SK-N-SH (cell line): ENCODE data around the gene TPM4. TPM values are rescaled to one million over a fixed set of nuclear protein-coding genes. Genes with fewer than 3 reads are reported as not detected.

Source experiments
- CTCF ChIA-PET: fragments of 300-600, 350-600 bp; formaldehyde crosslinking; extraction: SDS; loops from one replicate; lab custom pipeline; 2021; lab: Yijun Ruan, JAX
- POLR2A ChIA-PET: fragments of 350-600 bp; sonication (Branson Sonifier 250); formaldehyde crosslinking; extraction: SDS; loops from one replicate; lab custom pipeline; 2020; ENCODE audit warnings: antibody characterized with exemption, inconsistent platforms; lab: Yijun Ruan, JAX
- DNase-seq: peaks from one replicate; pipeline ENCODE4 v3.0.0; 2012
- H2AFZ ChIP-seq: fragments of 200-600 bp; sonication (generic); 2 replicates; pipeline ENCODE4 v1.8.1; 2016; ENCODE audit warnings: antibody characterized with exemption, mild to moderate bottlenecking, low read depth
- H3F3A ChIP-seq: fragments of 200-600 bp; sonication (generic); replicated peaks from 2 replicates; pipeline ENCODE3; 2016; ENCODE audit warnings: antibody characterized with exemption, mild to moderate bottlenecking; ENCODE audit not compliant: insufficient read depth
- H3K27ac ChIP-seq, 2 experiments: fragments of 200-500 bp in 1 of 2; fragments of 200-600 bp in 1 of 2; sonication (Bioruptor generic) in 1 of 2; sonication (generic), shearing (Covaris generic) in 1 of 2; 2 replicates each; pipeline versions ENCODE4 v1.5.1 to v1.6.1; 2014 to 2016; ENCODE audit warnings: low read depth in 2 of 2, inconsistent platforms in 1 of 2, low read length in 1 of 2, mild to moderate bottlenecking in 1 of 2, mixed read lengths in 1 of 2
- H3K27me3 ChIP-seq: fragments of 200-600 bp; sonication (generic), shearing (Covaris generic); 2 replicates; pipeline ENCODE4 v1.6.1; 2016; ENCODE audit warnings: mixed run types; ENCODE audit not compliant: insufficient read depth
- H3K36me3 ChIP-seq, 2 experiments: fragments of 200-500 bp in 1 of 2; fragments of 200-600 bp in 1 of 2; sonication (Bioruptor generic) in 1 of 2; sonication (generic) in 1 of 2; replicated peaks in 1 of 2; 2 replicates each; pipeline versions ENCODE3 to v1.5.1; 2014 to 2016; ENCODE audit warnings: low read length in 1 of 2, mild to moderate bottlenecking in 1 of 2; ENCODE audit not compliant: insufficient read depth in 2 of 2, control insufficient read depth in 1 of 2
- H3K4me1 ChIP-seq, 2 experiments: fragments of 200-500 bp in 1 of 2; fragments of 200-600 bp in 1 of 2; sonication (Bioruptor generic) in 1 of 2; sonication (generic), shearing (Covaris generic) in 1 of 2; 2 replicates each; pipeline versions ENCODE4 v1.5.1 to v1.6.1; 2014 to 2016; ENCODE audit warnings: low read depth in 1 of 2, low read length in 1 of 2, mixed run types in 1 of 2; ENCODE audit not compliant: insufficient read depth in 2 of 2, control insufficient read depth in 1 of 2
- H3K4me2 ChIP-seq: fragments of 200-600 bp; sonication (generic), shearing (Covaris generic); 2 replicates; pipeline ENCODE4 v1.6.1; 2017; ENCODE audit warnings: mixed run types
- H3K4me3 ChIP-seq, 2 experiments: fragments of 200-500 bp in 1 of 2; fragments of 200-600 bp in 1 of 2; sonication (Bioruptor generic) in 1 of 2; sonication (generic), shearing (Covaris generic) in 1 of 2; 2 replicates each; pipeline versions ENCODE4 v1.5.1 to v1.8.1; 2014 to 2016; ENCODE audit warnings: low read depth in 2 of 2, inconsistent platforms in 1 of 2, low read length in 1 of 2, mild to moderate bottlenecking in 1 of 2, mixed read lengths in 1 of 2, moderate library complexity in 1 of 2
- H3K79me2 ChIP-seq: fragments of 200-600 bp; sonication (generic); 2 replicates; pipeline ENCODE4 v1.8.1; 2017; ENCODE audit warnings: mild to moderate bottlenecking; ENCODE audit not compliant: insufficient read depth
- H3K9ac ChIP-seq: fragments of 200-600 bp; sonication (generic); 2 replicates; pipeline ENCODE4 v1.6.1; 2017; ENCODE audit warnings: mixed run types
- H3K9me2 ChIP-seq: fragments of 200-600 bp; sonication (generic); 2 replicates; pipeline ENCODE4 v1.6.1; 2017; ENCODE audit warnings: mixed run types
- H3K9me3 ChIP-seq: fragments of 200-600 bp; sonication (generic); 2 replicates; pipeline ENCODE4 v1.6.1; 2017; ENCODE audit warnings: mixed run types, mild to moderate bottlenecking, moderate library complexity
- H4K20me1 ChIP-seq: fragments of 200-600 bp; sonication (generic); 2 replicates; pipeline ENCODE4 v1.6.1; 2017; ENCODE audit warnings: mild to moderate bottlenecking, mixed run types; ENCODE audit not compliant: insufficient read depth
- CHD2 ChIP-seq: fragments of 150-350 bp; IDR thresholded peaks from 2 replicates; pipeline ENCODE4 v1.6.1; 2018; ENCODE audit warnings: low read length; ENCODE audit not compliant: partially characterized antibody
- CTCF ChIP-seq: fragments of 200-600 bp; sonication (generic); IDR thresholded peaks from 2 replicates; pipeline ENCODE4 v1.6.1; 2017; ENCODE audit warnings: antibody characterized with exemption, mild to moderate bottlenecking, moderate library complexity
- ELF1 ChIP-seq: IDR thresholded peaks from 2 replicates; pipeline ENCODE4 v1.4.0; 2012
- EZH2phosphoT487 ChIP-seq: fragments of 200-600 bp; sonication (generic); IDR thresholded peaks from 2 replicates; pipeline ENCODE4 v1.6.1; 2017; ENCODE audit warnings: low read depth, mixed run types, mild to moderate bottlenecking, antibody characterized with exemption, moderate library complexity, borderline replicate concordance
- FOSL2 ChIP-seq: IDR thresholded peaks from 2 replicates; pipeline ENCODE4 v1.4.0; 2012; ENCODE audit warnings: low read depth, mild to moderate bottlenecking, moderate library complexity, borderline replicate concordance
- GABPA ChIP-seq: IDR thresholded peaks from 2 replicates; pipeline ENCODE4 v1.4.0; 2012; ENCODE audit warnings: low read depth, mild to moderate bottlenecking
- GATA2 ChIP-seq: sonication (generic); formaldehyde crosslinking; IDR thresholded peaks from 2 replicates; pipeline ENCODE4 v1.5.0; 2020; ENCODE audit warnings: mild to moderate bottlenecking, missing genetic modification reagents
- MAX ChIP-seq: IDR thresholded peaks from 2 replicates; pipeline ENCODE4 v1.4.0; 2012; ENCODE audit warnings: low read depth
- MXI1 ChIP-seq: IDR thresholded peaks from 2 replicates; pipeline ENCODE4 v1.6.1; 2012; ENCODE audit warnings: mild to moderate bottlenecking, low read depth, low read length, improper control_type of control experiment
- NRF1 ChIP-seq: IDR thresholded peaks from 2 replicates; pipeline ENCODE4 v1.6.1; 2012; ENCODE audit warnings: low read depth, mild to moderate bottlenecking, low read length
- PBX3 ChIP-seq: IDR thresholded peaks from 2 replicates; pipeline ENCODE4; 2012
- POLR2AphosphoS5 ChIP-seq: IDR thresholded peaks from 2 replicates; pipeline ENCODE4 v1.6.1; 2012; ENCODE audit warnings: low read depth, low read length
- RAD21 ChIP-seq: IDR thresholded peaks from 2 replicates; pipeline ENCODE4 v1.6.1; 2012; ENCODE audit warnings: mild to moderate bottlenecking, low read length
- RCOR1 ChIP-seq: fragments of 150-350 bp; IDR thresholded peaks from 2 replicates; pipeline ENCODE4 v1.6.1; 2017; ENCODE audit warnings: antibody characterized with exemption, low read length
- REST ChIP-seq: IDR thresholded peaks from 2 replicates; pipeline ENCODE4 v1.6.1; 2012; ENCODE audit warnings: mild to moderate bottlenecking, low read depth, low read length, moderate library complexity
- SMC3 ChIP-seq: IDR thresholded peaks from 2 replicates; pipeline ENCODE4 v1.6.1; 2012; ENCODE audit warnings: low read depth, low read length, improper control_type of control experiment
- TAF1 ChIP-seq: IDR thresholded peaks from 2 replicates; pipeline ENCODE4 v1.6.1; 2012; ENCODE audit warnings: low read depth, mild to moderate bottlenecking, low read length, moderate library complexity, borderline replicate concordance
- TCF12 ChIP-seq: IDR thresholded peaks from 2 replicates; pipeline ENCODE4 v1.4.0; 2012
- TEAD4 ChIP-seq: IDR thresholded peaks from 2 replicates; pipeline ENCODE4 v1.4.0; 2012; ENCODE audit warnings: mild to moderate bottlenecking, borderline replicate concordance; ENCODE audit not compliant: insufficient read depth
- ZBTB33 ChIP-seq: IDR thresholded peaks from 2 replicates; pipeline ENCODE4 v1.4.0; 2012; ENCODE audit warnings: low read depth, borderline replicate concordance
- WGBS: methylation state at CpG from one replicate; pipeline ENCODE4 v1.1.6; 2017; ENCODE audit warnings: low lambda C conversion rate; 5-methylcytosine and 5-hydroxymethylcytosine counted together
- polyA plus RNA-seq, 3 experiments: library from polyadenylated mRNA; depleted of rRNA; stranded (reverse); fragments of >200 nt; gene quantifications; 2 replicates each; pipeline ENCODE4 v1.2.3, GENCODE V29; 2012

TPM4 gene
- polyA plus RNA-seq, 1 of the 3 experiments (the other 2 are of a cell fraction), result 440 TPM

GRCh38 chr19:16075430-16076153 lies 703 bp upstream of the TPM4 start:
- POLR2A ChIA-PET, result interaction anchor here (1.2 to 1.6 kb wide), 2 partner anchors 21 to 109 kb away, joined by 4 to 10 read pairs; partner anchors contain the start of gene FAM32A
- H4K20me1 ChIP-seq, result peaks cover 8% of the 10 kb centered on the region
- CTCF ChIA-PET, result interaction anchor here (0.8 to 7.7 kb wide), 5 partner anchors 14 to 107 kb away, joined by 3 to 90 read pairs (median 24); partner anchors contain the start of gene RAB8A
- H3K9me3 ChIP-seq, result no peaks in the 10 kb centered on the region
- peaks cover 33% of the 10 kb centered on the region for H3K79me2 ChIP-seq
- peak overlapping the region; percentile 99 for H3K27ac ChIP-seq
- H3K27me3 ChIP-seq, result no peaks in the 10 kb centered on the region
- H3F3A ChIP-seq, result peaks cover 46% of the 10 kb centered on the region
- 55% methylated on average over 15 of the region's 21 CpGs for WGBS
- TF ChIP-seq MXI1 (no peak), ELF1 (no peak), MAX (no peak), EZH2phosphoT487 (no peak), POLR2AphosphoS5 (no peak), GABPA (no peak), TCF12 (no peak), TAF1 (no peak), TEAD4 (no peak), ZBTB33 (no peak), RCOR1 (no peak), GATA2 (CRISPR knock-in tag) (no peak), PBX3 (no peak), RAD21 (no peak), CTCF (no peak), REST (no peak), SMC3 (no peak), CHD2 (no peak), FOSL2 (no peak), NRF1 (no peak)
- no peaks in the 10 kb centered on the region for H3K9me2 ChIP-seq
- H3K9ac ChIP-seq, result peak overlapping the region; percentile 98; the same call in 1 of the 2 replicates
- peak overlapping the region; percentile 48 for H2AFZ ChIP-seq
- H3K4me3 ChIP-seq, result peak overlapping the region; percentile 74 to 78
- H3K4me2 ChIP-seq, result peak overlapping the region; percentile 99; the same call in 1 of the 2 replicates
- peaks cover 12 to 14% of the 10 kb centered on the region in 2 experiments for H3K4me1 ChIP-seq
- DNase-seq, result no peak
- H3K36me3 ChIP-seq, result peaks cover 0 to 20% of the 10 kb centered on the region in 2 experiments
